GM12878 (cell line): ENCODE data around the gene ADK.

Experiments
- CTCF ChIP-seq, 3 experiments: IDR thresholded peaks in 2 of 3; conservative IDR thresholded peaks in 1 of 3; 2 replicates each; pipeline ENCODE4 v1.5.1; 2011; ENCODE audit warnings: low read depth in 3 of 3, low read length in 3 of 3, mild to moderate bottlenecking in 3 of 3, control low read depth in 2 of 3, moderate library complexity in 2 of 3, inconsistent platforms in 1 of 3, mixed read lengths in 1 of 3; ENCODE audit not compliant: control insufficient read depth in 2 of 3, insufficient read depth in 1 of 3; ENCODE audit errors: extremely low read depth in 1 of 3
- FOS ChIP-seq: IDR thresholded peaks from 3 replicates; pipeline ENCODE4 v1.6.1; 2011; ENCODE audit warnings: borderline replicate concordance; ENCODE audit not compliant: insufficient read length; ENCODE audit errors: extremely low read depth
- REST ChIP-seq: IDR thresholded peaks from 2 replicates; pipeline ENCODE4 v1.6.1; 2012; ENCODE audit warnings: mild to moderate bottlenecking, low read depth, low read length

DNA sequence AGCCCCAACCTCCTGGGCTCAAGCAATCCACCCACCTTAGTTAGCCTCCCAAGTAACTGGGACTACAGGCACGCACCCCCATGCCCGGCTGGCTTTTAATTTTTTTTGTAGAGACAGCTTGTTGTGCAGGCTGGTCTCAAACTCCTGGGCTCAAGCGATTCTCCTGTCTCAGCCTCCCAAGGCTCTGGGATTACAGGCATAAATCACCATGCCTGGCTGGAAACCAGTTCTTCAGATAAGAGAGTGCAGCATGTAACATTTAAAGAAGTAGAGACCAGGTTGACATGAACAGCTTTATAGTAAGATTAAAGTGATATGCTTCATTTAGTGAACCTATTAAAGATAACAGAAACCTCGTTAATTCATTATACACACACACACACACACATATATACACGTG lies 507.5 kb downstream of the ADK start:
- no peak for TF ChIP-seq FOS
- no peak for TF ChIP-seq CTCF (IDR thresholded peaks at IDR 0.05 in 2 of 3, conservative IDR thresholded peaks at IDR 0.05 in 1 of 3; ENCODE audit: control insufficient read depth in 2 of 3, extremely low read depth in 1 of 3, insufficient read depth in 1 of 3, low read depth in 3 of 3, low read length in 3 of 3)
- TF ChIP-seq REST: no peak
